Measurements from ENCODE around the gene SZT2. TPM values are rescaled to one million over a fixed set of nuclear protein-coding genes. Genes with fewer than 3 reads are reported as not detected.
A peak's percentile ranks its signal among the peaks of the same experiment; 100 is the strongest.
"Not testable (repeated sequence)": the region's sequence is repeated elsewhere in the genome, so short reads cannot be mapped to it uniquely, and the experiment has no call there.

The SZT2 gene
- total RNA-seq, 1 experiment from 2014 or later, result 12.2 TPM

- Histone ChIP-seq H3K36me3 (replicated peaks; ENCODE audit: control insufficient read depth, insufficient read depth, low read length) (peaks cover 8% of the 10 kb centered on the region), H3K27me3 (ENCODE audit: control insufficient read depth, insufficient read depth, low read length) (no peaks in the 10 kb centered on the region; the same call in 1 of the 2 replicates), H3K4me3 (ENCODE audit: insufficient read depth, low read depth, low read length) (peak overlapping the region; percentile 72)
- no peak for DNase-seq
Observed at GRCh38 chr1:43368646-43369020, 21.1 kb upstream of the SZT2 start.

- H3K27me3 ChIP-seq (ENCODE audit: control insufficient read depth, insufficient read depth, low read length); H3K4me3 ChIP-seq (ENCODE audit: insufficient read depth, low read depth, low read length); DNase-seq; H3K36me3 ChIP-seq (replicated peaks; ENCODE audit: control insufficient read depth, insufficient read depth, low read length): not testable (repeated sequence)
Observed at GRCh38 chr1:43369779-43370178, 19.9 kb upstream of the SZT2 start.

GRCh38 chr1:43370564-43370963 is 19.1 kb upstream of the SZT2 start:
- Histone ChIP-seq H3K4me3 (ENCODE audit: insufficient read depth, low read depth, low read length) (no peak overlapping the region), H3K36me3 (replicated peaks; ENCODE audit: control insufficient read depth, insufficient read depth, low read length) (no peaks in the 10 kb centered on the region; the same call in 1 of the 2 replicates)
- DNase-seq, result no peak

GRCh38 chr1:43372172-43372571 is 17.5 kb upstream of the SZT2 start:
- no peak for DNase-seq
- H3K4me3 ChIP-seq (ENCODE audit: insufficient read depth, low read depth, low read length), result no peak overlapping the region
- H3K36me3 ChIP-seq (replicated peaks; ENCODE audit: control insufficient read depth, insufficient read depth, low read length), result no peaks in the 10 kb centered on the region
- H3K27me3 ChIP-seq (ENCODE audit: control insufficient read depth, insufficient read depth, low read length), result no peaks in the 10 kb centered on the region

More at GRCh38 chr1:43370564-43370963, 19.1 kb upstream of the SZT2 start:
- no peaks in the 10 kb centered on the region for H3K27me3 ChIP-seq (ENCODE audit: control insufficient read depth, insufficient read depth, low read length)

- no peak for DNase-seq
- no peaks in the 10 kb centered on the region for H3K27me3 ChIP-seq (ENCODE audit: control insufficient read depth, insufficient read depth, low read length)
- no peaks in the 10 kb centered on the region for H3K36me3 ChIP-seq (replicated peaks; ENCODE audit: control insufficient read depth, insufficient read depth, low read length)
- H3K4me3 ChIP-seq (ENCODE audit: insufficient read depth, low read depth, low read length), result no peak overlapping the region
Observed at GRCh38 chr1:43373066-43373940, 16.4 kb upstream of the SZT2 start.

GRCh38 chr1:43376723-43377235 is 12.9 kb upstream of the SZT2 start:
- H3K27me3 ChIP-seq (ENCODE audit: control insufficient read depth, insufficient read depth, low read length), result no peaks in the 10 kb centered on the region
- H3K36me3 ChIP-seq (replicated peaks; ENCODE audit: control insufficient read depth, insufficient read depth, low read length), result no peaks in the 10 kb centered on the region
- no peak for DNase-seq
- H3K4me3 ChIP-seq (ENCODE audit: insufficient read depth, low read depth, low read length), result no peak overlapping the region

- no peak for DNase-seq
- no peaks in the 10 kb centered on the region for H3K36me3 ChIP-seq (replicated peaks; ENCODE audit: control insufficient read depth, insufficient read depth, low read length)
- no peak overlapping the region for H3K4me3 ChIP-seq (ENCODE audit: insufficient read depth, low read depth, low read length)
- H3K27me3 ChIP-seq (ENCODE audit: control insufficient read depth, insufficient read depth, low read length), result no peaks in the 10 kb centered on the region
Observed at GRCh38 chr1:43377831-43378230, 11.9 kb upstream of the SZT2 start.

GRCh38 chr1:43379476-43379875 is 10.2 kb upstream of the SZT2 start:
- Histone ChIP-seq H3K27me3 (ENCODE audit: control insufficient read depth, insufficient read depth, low read length) (no peaks in the 10 kb centered on the region), H3K36me3 (replicated peaks; ENCODE audit: control insufficient read depth, insufficient read depth, low read length) (peaks cover 9% of the 10 kb centered on the region), H3K4me3 (ENCODE audit: insufficient read depth, low read depth, low read length) (no peak overlapping the region)
- no peak for DNase-seq

GRCh38 chr1:43381612-43382011 is 8.1 kb upstream of the SZT2 start:
- Histone ChIP-seq H3K36me3 (replicated peaks; ENCODE audit: control insufficient read depth, insufficient read depth, low read length) (peaks cover 29% of the 10 kb centered on the region), H3K27me3 (ENCODE audit: control insufficient read depth, insufficient read depth, low read length) (no peaks in the 10 kb centered on the region), H3K4me3 (ENCODE audit: insufficient read depth, low read depth, low read length) (no peak overlapping the region)
- no peak for DNase-seq

- H3K36me3 ChIP-seq (replicated peaks; ENCODE audit: control insufficient read depth, insufficient read depth, low read length), result peaks cover 33% of the 10 kb centered on the region
- no peaks in the 10 kb centered on the region for H3K27me3 ChIP-seq (ENCODE audit: control insufficient read depth, insufficient read depth, low read length)
- no peak for DNase-seq
- no peak overlapping the region for H3K4me3 ChIP-seq (ENCODE audit: insufficient read depth, low read depth, low read length)
Observed at GRCh38 chr1:43382027-43382779, 7.5 kb upstream of the SZT2 start.

- H3K4me3 ChIP-seq (ENCODE audit: insufficient read depth, low read depth, low read length), result no peak overlapping the region
- DNase-seq, result no peak
- no peaks in the 10 kb centered on the region for H3K27me3 ChIP-seq (ENCODE audit: control insufficient read depth, insufficient read depth, low read length)
- H3K36me3 ChIP-seq (replicated peaks; ENCODE audit: control insufficient read depth, insufficient read depth, low read length), result peaks cover 37% of the 10 kb centered on the region
Observed at GRCh38 chr1:43383449-43383848, 6.2 kb upstream of the SZT2 start.

GRCh38 chr1:43386676-43387075 is 3.0 kb upstream of the SZT2 start:
- Histone ChIP-seq H3K27me3 (ENCODE audit: control insufficient read depth, insufficient read depth, low read length) (no peaks in the 10 kb centered on the region), H3K4me3 (ENCODE audit: insufficient read depth, low read depth, low read length) (no peak overlapping the region), H3K36me3 (replicated peaks; ENCODE audit: control insufficient read depth, insufficient read depth, low read length) (peaks cover 37% of the 10 kb centered on the region)
- DNase-seq, result no peak

- Histone ChIP-seq H3K36me3 (replicated peaks; ENCODE audit: control insufficient read depth, insufficient read depth, low read length) (peaks cover 37% of the 10 kb centered on the region), H3K27me3 (ENCODE audit: control insufficient read depth, insufficient read depth, low read length) (no peaks in the 10 kb centered on the region), H3K4me3 (ENCODE audit: insufficient read depth, low read depth, low read length) (no peak overlapping the region)
- no peak for DNase-seq
Observed at GRCh38 chr1:43387976-43388599, 1.6 kb upstream of the SZT2 start.

GRCh38 chr1:43388613-43389012 is 1.1 kb upstream of the SZT2 start:
- Histone ChIP-seq H3K4me3 (ENCODE audit: insufficient read depth, low read depth, low read length) (peak overlapping the region; percentile 81), H3K27me3 (ENCODE audit: control insufficient read depth, insufficient read depth, low read length) (no peaks in the 10 kb centered on the region), H3K36me3 (replicated peaks; ENCODE audit: control insufficient read depth, insufficient read depth, low read length) (peaks cover 34% of the 10 kb centered on the region)
- DNase-seq, result no peak

All from H7 (cell line).